Measurements from ENCODE around the gene ARSD. TPM values are rescaled to one million over a fixed set of nuclear protein-coding genes. Genes with fewer than 3 reads are reported as not detected.

Gene ARSD
- total and polyA plus RNA-seq, 2 of the 13 experiments (the other 11 are each of a cell fraction or from before 2014, with no cell fraction given) = 4.8 to 6.8 TPM

- TF ChIP-seq ZBTB33 (CRISPR knock-in tag; IDR thresholded peaks at IDR 0.05) (no peak), ARID5B (CRISPR knock-in tag; IDR thresholded peaks at IDR 0.05) (0 out of 2 replicates have a peak, but pooled peaks have one; percentile 7), AHR (CRISPR knock-in tag; IDR thresholded peaks at IDR 0.05) (no peak), SNRNP70 (IDR thresholded peaks at IDR 0.05; ENCODE audit: low read depth, low read length) (no peak), ZNF33B (CRISPR knock-in tag; IDR thresholded peaks at IDR 0.05) (no peak), IKZF1 (IDR thresholded peaks at IDR 0.05) (no peak), FOXA1 (IDR thresholded peaks at IDR 0.05) (no peak), FOXA1 (CRISPR knock-in tag; IDR thresholded peaks at IDR 0.05) (no peak), ZNF230 (CRISPR knock-in tag; IDR thresholded peaks at IDR 0.05) (no peak), ZNF746 (CRISPR knock-in tag; IDR thresholded peaks at IDR 0.05) (peak; percentile 75; the same call in 1 of the 2 replicates), MXD3 (CRISPR knock-in tag; IDR thresholded peaks at IDR 0.05) (no peak), REXO4 (CRISPR knock-in tag; IDR thresholded peaks at IDR 0.05; ENCODE audit: borderline replicate concordance) (no peak), RELA (CRISPR knock-in tag; IDR thresholded peaks at IDR 0.05) (no peak), MTF1 (CRISPR knock-in tag; IDR thresholded peaks at IDR 0.05) (no peak), DNMT1 (CRISPR knock-in tag; IDR thresholded peaks at IDR 0.05) (no peak), PHF8 (CRISPR knock-in tag; IDR thresholded peaks at IDR 0.05) (peak; percentile 70), PHF21A (CRISPR knock-in tag; IDR thresholded peaks at IDR 0.05) (0 out of 2 replicates have a peak, but pooled peaks have one; percentile 27), CREB3 (CRISPR knock-in tag; IDR thresholded peaks at IDR 0.05) (no peak), AGO1 (IDR thresholded peaks at IDR 0.05; ENCODE audit: low read depth, low read length, poor library complexity, severe bottlenecking) (peak; percentile 90), MXD4 (CRISPR knock-in tag; IDR thresholded peaks at IDR 0.05) (no peak), HNF4A (CRISPR knock-in tag; IDR thresholded peaks at IDR 0.05) (0 out of 2 replicates have a peak, but pooled peaks have one; percentile 15), RCOR2 (CRISPR knock-in tag; IDR thresholded peaks at IDR 0.05) (no peak), CENPX (CRISPR knock-in tag; IDR thresholded peaks at IDR 0.05) (no peak), SYNCRIP (IDR thresholded peaks at IDR 0.05; ENCODE audit: insufficient read depth, low read depth, low read length) (no peak), SIX4 (CRISPR knock-in tag; IDR thresholded peaks at IDR 0.05) (no peak), ARNT (IDR thresholded peaks at IDR 0.05) (no peak)
Measured at GRCh38 chrX:2928583-2929434, at the start of gene ARSD (continued).
